ENCODE data around the gene SYT9.
"Not testable (repeated sequence)": the region's sequence is repeated elsewhere in the genome, so short reads cannot be mapped to it uniquely, and the experiment has no call there.

Gene SYT9

GRCh38 chr11:7319501-7319900, 67.8 kb downstream of the SYT9 start:
- H3K36me3 ChIP-seq: no peaks in the 10 kb centered on the region
- no peaks in the 10 kb centered on the region for H3K9me3 ChIP-seq
- intact Hi-C loops (cut with DNase I; ENCODE audit: low total_unique reads): no loop called here
- H3K27me3 ChIP-seq: no peaks in the 10 kb centered on the region
- TF ChIP-seq CTCF (IDR thresholded peaks at IDR 0.05): no peak
- no peak for DNase-seq
- H3K4me1 ChIP-seq: no peaks in the 10 kb centered on the region
- H3K27ac ChIP-seq: no peak overlapping the region
- no peak overlapping the region for H3K4me3 ChIP-seq

- TF ChIP-seq CTCF (IDR thresholded peaks at IDR 0.05): no peak
- Histone ChIP-seq H3K4me1 (no peaks in the 10 kb centered on the region), H3K36me3 (no peaks in the 10 kb centered on the region), H3K27me3 (no peaks in the 10 kb centered on the region), H3K9me3 (no peaks in the 10 kb centered on the region), H3K4me3 (no peak overlapping the region), H3K27ac (no peak overlapping the region)
- intact Hi-C loops (cut with DNase I; ENCODE audit: low total_unique reads): no loop called here
- no peak for DNase-seq
These were observed 68.6 kb downstream of the SYT9 start for GRCh38 chr11:7320306-7320705.

- H3K27ac ChIP-seq: no peak overlapping the region
- no peak for DNase-seq
- no peaks in the 10 kb centered on the region for H3K27me3 ChIP-seq
- no peak overlapping the region for H3K4me3 ChIP-seq
- intact Hi-C loops (cut with DNase I; ENCODE audit: low total_unique reads): no loop called here
- no peaks in the 10 kb centered on the region for H3K4me1 ChIP-seq
- no peaks in the 10 kb centered on the region for H3K9me3 ChIP-seq
- TF ChIP-seq CTCF (IDR thresholded peaks at IDR 0.05): no peak
- H3K36me3 ChIP-seq: no peaks in the 10 kb centered on the region
These were observed 70.1 kb downstream of the SYT9 start for GRCh38 chr11:7321473-7322450.

- TF ChIP-seq CTCF (IDR thresholded peaks at IDR 0.05): no peak
- H3K4me3 ChIP-seq: no peak overlapping the region
- intact Hi-C loops (cut with DNase I; ENCODE audit: low total_unique reads): no loop called here
- H3K4me1 ChIP-seq: no peaks in the 10 kb centered on the region
- H3K27me3 ChIP-seq: no peaks in the 10 kb centered on the region
- no peak for DNase-seq
- no peak overlapping the region for H3K27ac ChIP-seq
- no peaks in the 10 kb centered on the region for H3K36me3 ChIP-seq
- no peaks in the 10 kb centered on the region for H3K9me3 ChIP-seq
These were observed 80.7 kb downstream of the SYT9 start for GRCh38 chr11:7332451-7332850.

GRCh38 chr11:7332962-7333361, 81.3 kb downstream of the SYT9 start:
- no peaks in the 10 kb centered on the region for H3K27me3 ChIP-seq
- no peak overlapping the region for H3K27ac ChIP-seq
- H3K4me1 ChIP-seq: no peaks in the 10 kb centered on the region
- no peak for TF ChIP-seq CTCF (IDR thresholded peaks at IDR 0.05)
- no peaks in the 10 kb centered on the region for H3K36me3 ChIP-seq
- intact Hi-C loops (cut with DNase I; ENCODE audit: low total_unique reads): no loop called here
- no peak overlapping the region for H3K4me3 ChIP-seq
- DNase-seq: no peak
- H3K9me3 ChIP-seq: no peaks in the 10 kb centered on the region

- H3K27ac ChIP-seq; intact Hi-C loops (cut with DNase I; ENCODE audit: low total_unique reads); H3K36me3 ChIP-seq; H3K27me3 ChIP-seq; DNase-seq; H3K4me1 ChIP-seq; H3K9me3 ChIP-seq; H3K4me3 ChIP-seq: not testable (repeated sequence)
These were observed 83.7 kb downstream of the SYT9 start for GRCh38 chr11:7335442-7335841.

Measured in tibial artery (tissue), 4 donors.